WTC11 (cell line): Measurements from ENCODE around the gene LAMA2. TPM values are rescaled to one million over a fixed set of nuclear protein-coding genes. Genes with fewer than 3 reads are reported as not detected.

Source experiments
- ATAC-seq: fragments of 200-7000 bp; cut with Tn5 transposase; 2 replicates; pipeline ENCODE4 v1.10.0; 2021; ENCODE audit warnings: mild to moderate bottlenecking, moderate library complexity
- CTCF ChIA-PET: fragments of 300-600 bp; sonication (Branson Sonifier 250); formaldehyde crosslinking; loops from one replicate; lab custom pipeline; 2021; ENCODE audit warnings: antibody characterized with exemption; lab: Charles Lee
- POLR2A ChIA-PET: fragments of 350-600 bp; sonication (Branson Sonifier 250); formaldehyde crosslinking; loops from one replicate; lab custom pipeline; 2021; ENCODE audit warnings: antibody characterized with exemption; lab: Charles Lee
- DNase-seq: peaks from one replicate; pipeline ENCODE4 v3.0.0; 2021; ENCODE audit warnings: low spot score
- H3K27ac Mint-ChIP-seq: 2 replicates; pipeline ENCODE4 v1.8.0; 2021; ENCODE audit warnings: mixed read lengths
- H3K27me3 Mint-ChIP-seq: 2 replicates; pipeline ENCODE4 v1.8.0; 2021; ENCODE audit warnings: low read depth, mild to moderate bottlenecking, moderate library complexity, mixed read lengths
- H3K36me3 Mint-ChIP-seq: 2 replicates; pipeline ENCODE4 v1.8.0; 2021; ENCODE audit warnings: mixed read lengths
- H3K4me1 Mint-ChIP-seq: 2 replicates; pipeline ENCODE4 v1.8.0; 2022; ENCODE audit warnings: mixed read lengths
- H3K4me3 Mint-ChIP-seq: 2 replicates; pipeline ENCODE4 v1.8.0; 2021; ENCODE audit warnings: mild to moderate bottlenecking, moderate library complexity, mixed read lengths
- H3K9me3 Mint-ChIP-seq: 2 replicates; pipeline ENCODE4 v1.8.0; 2021; ENCODE audit warnings: mixed read lengths
- AR ChIP-seq: fragments of 250-450 bp; sonication (Bioruptor Pico); IDR thresholded peaks from 2 replicates; pipeline ENCODE4 v1.9.0; 2021; ENCODE audit warnings: mild to moderate bottlenecking
- ARID4B ChIP-seq: sonication (generic); formaldehyde crosslinking; IDR thresholded peaks from 2 replicates; pipeline ENCODE4 v1.8.0; 2023; ENCODE audit warnings: missing genetic modification reagents, mild to moderate bottlenecking, borderline replicate concordance
- ATF6 ChIP-seq: sonication (generic); formaldehyde crosslinking; IDR thresholded peaks from 2 replicates; pipeline ENCODE4 v1.8.1; 2023; ENCODE audit warnings: mild to moderate bottlenecking, missing genetic modification reagents
- CREM ChIP-seq: sonication (generic); formaldehyde crosslinking; IDR thresholded peaks from 2 replicates; pipeline ENCODE4 v1.8.1; 2022; ENCODE audit warnings: mild to moderate bottlenecking, missing genetic modification reagents, moderate library complexity
- E2F1 ChIP-seq: sonication (generic); formaldehyde crosslinking; IDR thresholded peaks from 2 replicates; pipeline ENCODE4 v1.8.0; 2022; ENCODE audit warnings: mild to moderate bottlenecking, missing genetic modification reagents
- E2F5 ChIP-seq: sonication (generic); formaldehyde crosslinking; IDR thresholded peaks from 2 replicates; pipeline ENCODE4 v1.8.1; 2022; ENCODE audit warnings: mild to moderate bottlenecking, moderate library complexity, missing genetic modification reagents
- HMGXB4 ChIP-seq: sonication (generic); formaldehyde crosslinking; IDR thresholded peaks from 2 replicates; pipeline ENCODE4 v1.8.1; 2023; ENCODE audit warnings: mild to moderate bottlenecking, moderate library complexity, missing genetic modification reagents
- MLX ChIP-seq: sonication (generic); formaldehyde crosslinking; IDR thresholded peaks from 2 replicates; pipeline ENCODE4 v1.8.1; 2023; ENCODE audit warnings: mild to moderate bottlenecking, missing genetic modification reagents, moderate library complexity
- NFE2L1 ChIP-seq: sonication (generic); formaldehyde crosslinking; IDR thresholded peaks from 2 replicates; pipeline ENCODE4 v1.8.1; 2023; ENCODE audit warnings: missing genetic modification reagents
- NFYB ChIP-seq: sonication (generic); formaldehyde crosslinking; conservative IDR thresholded peaks from 2 replicates; pipeline ENCODE4 v1.8.0; 2022; ENCODE audit warnings: low read depth, missing genetic modification reagents
- OVOL2 ChIP-seq: fragments of 250-450 bp; sonication (Bioruptor Pico); IDR thresholded peaks from 2 replicates; pipeline ENCODE4 v1.9.0; 2021; ENCODE audit warnings: mild to moderate bottlenecking, borderline replicate concordance
- PRRX2 ChIP-seq: fragments of 250-450 bp; sonication (Bioruptor Pico); IDR thresholded peaks from 2 replicates; pipeline ENCODE4 v1.8.0; 2021; ENCODE audit warnings: mild to moderate bottlenecking
- SOX15 ChIP-seq: fragments of 250-450 bp; sonication (Bioruptor Pico); IDR thresholded peaks from 2 replicates; pipeline ENCODE4 v1.9.0; 2021; ENCODE audit warnings: mild to moderate bottlenecking
- STAT6 ChIP-seq: sonication (generic); formaldehyde crosslinking; conservative IDR thresholded peaks from 2 replicates; pipeline ENCODE4 v1.8.1; 2023; ENCODE audit warnings: mild to moderate bottlenecking, low read depth, missing genetic modification reagents, moderate library complexity
- TP53 ChIP-seq: sonication (generic); formaldehyde crosslinking; IDR thresholded peaks from 2 replicates; pipeline ENCODE4 v1.8.1; 2023; ENCODE audit warnings: mild to moderate bottlenecking, missing genetic modification reagents
- ZNF138 ChIP-seq: sonication (generic); formaldehyde crosslinking; conservative IDR thresholded peaks from 2 replicates; pipeline ENCODE4 v1.8.1; 2022; ENCODE audit warnings: mild to moderate bottlenecking, moderate library complexity, missing genetic modification reagents
- total RNA-seq: library from RNA; stranded (reverse); gene quantifications from 3 replicates; pipeline ENCODE4 v1.2.3, GENCODE V29; 2021

Gene LAMA2
- total RNA-seq, 1 experiment from 2014 or later: 6.6 TPM

GRCh38 chr6:129368076-129368475, 485.1 kb downstream of the LAMA2 start:
- H3K27ac Mint-ChIP-seq: no peak overlapping the region
- no peaks in the 10 kb centered on the region for H3K27me3 Mint-ChIP-seq
- H3K4me1 Mint-ChIP-seq: peaks cover 14% of the 10 kb centered on the region
- ChIA-PET POLR2A (no interaction called here), CTCF (no interaction called here)
- ATAC-seq (no peak), DNase-seq (no peak)
- no peaks in the 10 kb centered on the region for H3K36me3 Mint-ChIP-seq
- no peaks in the 10 kb centered on the region for H3K9me3 Mint-ChIP-seq
- TF ChIP-seq HMGXB4 (CRISPR knock-in tag) (no peak), MLX (CRISPR knock-in tag) (no peak), ZNF138 (CRISPR knock-in tag) (no peak), TP53 (CRISPR knock-in tag) (no peak), CREM (no peak), SOX15 (CRISPR knock-in tag) (no peak), ATF6 (no peak), E2F5 (CRISPR knock-in tag) (no peak), NFE2L1 (no peak), AR (CRISPR knock-in tag) (no peak), PRRX2 (CRISPR knock-in tag) (no peak)
- no peak overlapping the region for H3K4me3 Mint-ChIP-seq

GRCh38 chr6:129368970-129369369, 486.0 kb downstream of the LAMA2 start:
- Mint-ChIP-seq H3K36me3 (no peaks in the 10 kb centered on the region), H3K4me1 (peaks cover 14% of the 10 kb centered on the region)
- no peak for TF ChIP-seq OVOL2 (CRISPR knock-in tag)
- no peak for TF ChIP-seq STAT6
- no peak for TF ChIP-seq PRRX2 (CRISPR knock-in tag)
- no peak for TF ChIP-seq E2F1
- no peak for TF ChIP-seq ARID4B (CRISPR knock-in tag)
- no peak for TF ChIP-seq HMGXB4 (CRISPR knock-in tag)
- TF ChIP-seq NFYB (CRISPR knock-in tag): no peak

More at GRCh38 chr6:129368970-129369369, 486.0 kb downstream of the LAMA2 start:
- Mint-ChIP-seq H3K27me3 (no peaks in the 10 kb centered on the region), H3K4me3 (no peak overlapping the region), H3K27ac (no peak overlapping the region), H3K9me3 (no peaks in the 10 kb centered on the region)
- CTCF ChIA-PET: no interaction called here
- POLR2A ChIA-PET: no interaction called here
- DNase-seq (no peak), ATAC-seq (no peak)
